NCI-H1105 (cell line): Measurements from ENCODE around the gene ASPG.

Source experiments
- DNase-seq: peaks from one replicate; lab custom pipeline; 2025; lab: John Stamatoyannopoulos, UW

Gene ASPG

GRCh38 chr14:104116756-104117340 is 31.3 kb downstream of the ASPG start:
- no peak for DNase-seq

- DNase-seq: no peak
Observed at GRCh38 chr14:104117341-104118005, 32.0 kb downstream of the ASPG start.

DNA sequence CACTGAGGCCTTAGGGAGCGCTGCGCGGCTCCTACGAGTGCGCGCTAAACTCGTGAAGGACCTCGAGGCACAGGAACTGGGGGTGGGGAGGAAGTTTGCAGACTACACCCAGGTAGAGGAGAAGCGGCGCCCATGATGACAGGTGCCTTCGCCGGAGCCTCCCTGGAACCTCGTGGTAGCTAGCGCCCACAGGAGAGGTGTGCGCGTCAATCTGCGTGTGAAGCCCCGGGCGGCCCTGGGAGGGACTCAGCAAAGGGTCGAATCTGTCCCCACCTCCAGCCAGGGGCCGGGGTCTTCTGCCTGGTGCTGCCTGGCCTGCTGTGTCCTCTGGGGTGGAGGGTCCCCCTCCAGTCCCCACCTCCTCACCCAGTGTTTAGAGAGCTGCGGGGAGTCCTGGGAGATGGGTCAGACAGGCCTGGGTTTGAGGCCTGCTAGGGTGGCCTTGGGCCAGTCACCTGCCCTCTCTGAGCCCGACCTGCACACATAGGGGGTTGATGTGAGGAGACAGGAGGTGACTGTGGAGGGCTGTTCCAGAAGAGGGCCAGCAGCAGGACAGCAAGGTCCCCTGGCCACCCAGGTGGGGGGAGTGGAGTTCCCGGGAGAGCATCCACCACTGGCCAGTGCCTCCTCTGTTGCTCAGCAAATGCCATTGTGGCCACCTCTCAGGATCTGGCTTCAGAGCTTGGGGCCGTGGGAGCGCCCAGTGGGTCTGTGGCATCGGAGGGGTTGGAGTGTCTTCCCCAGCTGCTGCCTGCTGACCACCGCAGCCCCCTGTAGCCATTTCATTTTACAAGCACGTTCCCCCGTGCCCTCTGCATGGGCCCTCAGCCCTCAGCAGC is 32.7 kb downstream of the ASPG start:
- DNase-seq: no peak

- no peak for DNase-seq
Observed at GRCh38 chr14:104119119-104119487, 33.6 kb downstream of the ASPG start.

- no peak for DNase-seq
Observed at GRCh38 chr14:104119488-104120251, 34.2 kb downstream of the ASPG start.

DNA sequence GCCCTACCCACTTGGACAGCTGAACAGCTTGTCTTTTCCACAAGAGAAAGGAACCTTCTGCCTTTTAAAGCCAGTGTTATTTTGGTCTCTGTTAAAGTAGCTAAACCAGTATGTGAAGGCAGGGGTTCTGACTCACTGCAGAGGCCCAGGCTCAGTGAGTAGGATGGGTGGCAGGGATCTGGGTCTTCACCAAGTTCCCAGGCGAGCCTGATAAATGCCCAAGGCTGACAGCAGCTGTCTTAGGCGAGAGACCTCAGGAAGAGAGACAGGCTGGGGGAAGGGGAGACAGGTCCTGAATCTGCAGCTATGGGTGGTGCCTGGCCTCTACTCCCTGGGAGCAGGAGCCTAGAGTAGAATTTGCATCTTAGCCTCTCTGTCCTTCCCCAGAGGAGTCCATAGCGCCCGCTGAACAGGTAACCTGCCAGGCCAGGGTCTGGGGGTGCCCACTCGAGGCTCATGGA is 34.8 kb downstream of the ASPG start:
- no peak for DNase-seq

- DNase-seq: no peak
Observed at GRCh38 chr14:104121142-104121541, 35.6 kb downstream of the ASPG start.

- no peak for DNase-seq
Observed at GRCh38 chr14:104123879-104124278, 38.4 kb downstream of the ASPG start.

- no peak for DNase-seq
Observed at GRCh38 chr14:104125011-104125410, 39.5 kb downstream of the ASPG start.

DNA sequence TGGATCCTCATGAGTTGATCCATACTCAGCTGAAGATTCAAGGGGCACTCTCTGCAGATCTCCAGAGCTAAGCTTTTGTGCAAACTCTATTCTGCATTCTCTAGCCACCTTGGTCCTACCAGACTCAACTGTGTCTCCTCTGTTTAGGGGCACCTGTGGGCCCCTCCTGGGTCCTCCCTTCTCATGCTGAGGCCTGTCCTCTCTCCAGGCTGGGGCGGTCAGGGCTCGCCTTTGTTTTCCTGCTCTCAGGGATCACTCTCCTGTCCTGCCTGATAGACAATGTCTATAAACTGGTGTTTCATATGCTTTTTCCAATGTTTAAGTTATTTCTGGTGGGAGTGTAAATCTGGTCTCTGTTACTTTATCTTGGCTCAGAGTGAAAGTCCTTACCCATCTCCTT is 41.3 kb downstream of the ASPG start:
- no peak for DNase-seq

- no peak for DNase-seq
Observed at GRCh38 chr14:104128981-104129380, 43.5 kb downstream of the ASPG start.

- no peak for DNase-seq
Observed at GRCh38 chr14:104129556-104129955, 44.1 kb downstream of the ASPG start.

GRCh38 chr14:104130974-104131651 is 45.6 kb downstream of the ASPG start:
- no peak for DNase-seq

- no peak for DNase-seq
Observed at GRCh38 chr14:104131968-104132732, 46.6 kb downstream of the ASPG start.

- no peak for DNase-seq
Observed at GRCh38 chr14:104132981-104133380, 47.5 kb downstream of the ASPG start.

GRCh38 chr14:104133496-104133895 is 48.0 kb downstream of the ASPG start:
- DNase-seq: no peak

GRCh38 chr14:104134061-104134965 is 48.8 kb downstream of the ASPG start:
- no peak for DNase-seq

GRCh38 chr14:104135121-104135903 is 49.8 kb downstream of the ASPG start:
- DNase-seq: no peak

GRCh38 chr14:104135904-104136471 is 50.5 kb downstream of the ASPG start:
- DNase-seq: no peak
